HG03066 (cell line): ENCODE measurements around the gene CCDC71.
A peak's percentile ranks its signal among the peaks of the same experiment; 100 is the strongest.

Source experiments
- ATAC-seq: cut with Tn5 transposase; IDR thresholded peaks from one replicate; pipeline ENCODE4 v1.9.1; 2021; ENCODE audit warnings: low read depth; ENCODE audit not compliant: unreplicated experiment

Gene CCDC71

DNA sequence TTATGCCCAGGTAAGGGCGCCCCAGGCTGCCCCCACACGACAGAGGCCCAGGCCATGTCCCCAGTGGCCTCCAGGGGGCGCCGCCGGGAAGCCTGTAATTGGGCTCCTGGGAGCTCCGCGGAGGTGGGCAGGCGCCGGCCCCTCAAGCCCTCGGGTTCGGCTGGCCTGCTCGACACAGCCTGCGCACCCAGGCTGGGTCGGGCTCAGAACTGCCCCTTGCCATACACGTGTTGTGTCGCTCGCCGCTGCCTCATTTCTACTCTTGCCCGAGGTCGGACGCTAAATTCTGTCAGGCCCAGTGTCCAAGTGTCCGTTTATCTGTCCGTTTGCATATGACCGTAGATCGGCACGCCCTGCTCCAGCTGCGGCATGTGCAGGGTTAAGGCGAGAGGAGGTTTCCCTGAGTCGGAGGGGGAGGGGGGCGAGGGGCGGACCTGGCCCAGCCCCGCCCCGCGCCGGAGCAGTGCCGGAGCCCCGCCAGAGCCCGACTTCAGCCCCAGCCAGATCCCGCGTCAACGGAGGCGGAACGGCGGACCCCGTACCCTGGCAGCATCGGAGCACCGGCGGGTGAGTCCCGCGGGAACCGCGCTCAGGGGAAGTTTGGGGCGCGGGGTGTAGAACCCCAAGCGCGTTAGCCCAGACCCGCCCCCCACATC, 5.1 kb upstream of the CCDC71 start, which contains the start of gene KLHDC8B:
Gene KLHDC8B (plus strand): TSS at position 480 of the 656 bp plus-strand sequence. CDS start 1,172 bp downstream, outside the sequence.
- ATAC-seq, result peak; percentile 63

DNA sequence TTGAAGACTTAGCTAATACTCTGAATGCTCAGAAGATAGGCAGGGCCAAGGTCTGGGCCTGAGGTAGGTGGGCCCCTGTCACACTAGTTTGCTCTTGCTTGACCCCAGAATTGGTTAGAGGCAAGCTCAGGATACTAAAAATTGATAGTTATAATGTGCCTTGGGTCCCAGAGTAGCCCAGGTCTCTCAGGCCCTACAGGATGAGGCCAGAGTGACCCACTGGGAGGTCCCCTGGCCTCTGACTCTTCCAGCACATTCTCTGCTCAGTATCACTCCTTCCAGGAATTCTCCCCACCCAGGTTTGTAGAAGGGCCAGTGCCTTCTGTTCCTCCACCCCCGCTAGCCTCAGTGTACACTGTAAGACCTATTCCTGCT, 4.6 kb upstream of the CCDC71 start:
- no peak for ATAC-seq

DNA sequence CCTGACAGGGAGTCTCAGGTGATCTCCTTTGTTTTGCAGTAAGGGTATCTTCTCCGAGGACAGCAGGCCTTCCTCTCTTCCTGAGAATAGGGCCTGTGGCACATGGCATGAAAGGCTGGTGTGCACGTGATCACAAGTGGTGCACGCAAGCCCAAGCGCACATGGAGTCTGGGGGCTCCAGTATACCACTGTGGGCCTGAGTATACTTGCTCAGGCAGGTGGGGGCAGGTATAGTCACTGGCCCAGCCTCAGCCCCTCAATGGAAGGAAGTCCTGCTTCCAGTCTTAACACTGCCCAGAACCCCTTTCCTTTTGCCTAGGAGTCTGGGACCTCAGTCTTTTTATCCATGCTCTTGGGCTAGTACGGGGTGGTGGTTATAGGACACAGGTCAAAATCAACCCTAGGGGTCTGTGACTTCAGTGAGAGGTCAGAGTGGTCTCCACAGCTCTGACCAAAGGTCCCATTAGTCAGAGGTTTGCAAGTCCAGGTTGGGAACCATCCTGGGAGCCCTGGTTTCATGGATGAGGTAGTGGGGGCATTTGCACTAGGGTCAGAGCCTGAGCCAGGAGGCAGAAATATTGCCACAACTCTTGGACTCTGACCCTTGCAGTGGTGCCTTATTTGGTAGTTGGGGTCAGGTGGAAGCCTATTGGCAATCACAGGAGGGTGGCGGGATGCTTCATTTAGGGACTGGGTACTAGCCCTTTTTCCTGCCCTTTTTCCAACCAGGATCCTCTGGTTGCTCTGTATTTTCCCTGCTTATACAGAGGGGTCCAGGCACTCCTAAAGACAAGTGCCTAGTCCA, 823 bp upstream of the CCDC71 start:
- ATAC-seq, result no peak

DNA sequence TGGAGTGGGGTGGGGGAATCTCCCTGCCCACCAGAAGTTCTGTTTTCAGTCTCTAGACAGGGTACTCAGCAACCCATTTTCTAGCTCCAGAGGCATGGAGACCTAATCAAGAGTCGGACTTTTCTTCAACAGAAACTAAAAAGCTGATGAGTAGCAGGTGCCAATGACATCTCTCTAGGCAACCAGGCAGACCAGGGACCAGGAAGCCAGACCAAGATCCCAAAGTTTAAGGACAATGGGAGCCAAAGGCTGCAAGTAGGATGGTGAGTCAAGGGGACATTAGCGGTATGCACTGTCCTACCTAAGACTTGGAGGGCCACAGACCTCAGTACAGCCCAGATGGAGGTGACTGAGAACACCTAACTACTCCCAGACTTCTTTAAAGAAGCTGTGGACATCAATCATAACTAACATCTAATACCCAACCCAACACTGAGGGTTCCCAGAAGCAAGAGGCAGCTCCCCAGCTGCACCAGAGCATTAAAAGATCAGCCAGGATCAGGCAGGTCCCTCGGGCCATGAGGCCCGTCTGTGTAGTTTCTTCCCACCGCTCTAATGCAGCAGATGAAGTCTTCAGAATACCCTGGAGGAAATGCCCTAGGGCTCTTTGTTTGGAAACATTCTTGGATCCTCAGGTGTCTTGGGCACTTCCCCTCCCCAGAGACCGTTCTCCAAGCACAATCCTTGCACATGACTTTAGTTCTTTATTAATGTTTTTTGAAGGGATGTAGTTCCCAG, 979 bp downstream of the CCDC71 start:
- ATAC-seq, result no peak

DNA sequence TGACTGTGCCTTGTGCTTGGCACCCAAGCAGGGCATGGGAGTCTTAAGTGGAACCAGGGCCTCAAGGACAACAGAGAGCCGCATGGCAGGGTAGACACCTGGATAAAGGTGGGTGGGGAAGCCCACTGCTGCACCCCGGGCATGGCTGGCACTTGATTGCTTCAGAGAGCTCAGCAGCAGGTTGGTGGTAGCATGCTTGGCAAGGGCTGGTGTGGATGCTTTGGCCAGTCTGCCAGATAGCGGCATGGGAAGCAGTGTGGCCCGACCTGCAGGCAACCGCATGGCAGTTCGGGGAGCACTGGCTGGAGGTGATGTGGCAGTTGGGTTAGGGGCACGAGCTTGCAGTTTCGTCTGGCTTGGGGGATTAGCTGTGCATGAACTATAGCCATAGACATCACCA, 2.5 kb downstream of the CCDC71 start:
- no peak for ATAC-seq

DNA sequence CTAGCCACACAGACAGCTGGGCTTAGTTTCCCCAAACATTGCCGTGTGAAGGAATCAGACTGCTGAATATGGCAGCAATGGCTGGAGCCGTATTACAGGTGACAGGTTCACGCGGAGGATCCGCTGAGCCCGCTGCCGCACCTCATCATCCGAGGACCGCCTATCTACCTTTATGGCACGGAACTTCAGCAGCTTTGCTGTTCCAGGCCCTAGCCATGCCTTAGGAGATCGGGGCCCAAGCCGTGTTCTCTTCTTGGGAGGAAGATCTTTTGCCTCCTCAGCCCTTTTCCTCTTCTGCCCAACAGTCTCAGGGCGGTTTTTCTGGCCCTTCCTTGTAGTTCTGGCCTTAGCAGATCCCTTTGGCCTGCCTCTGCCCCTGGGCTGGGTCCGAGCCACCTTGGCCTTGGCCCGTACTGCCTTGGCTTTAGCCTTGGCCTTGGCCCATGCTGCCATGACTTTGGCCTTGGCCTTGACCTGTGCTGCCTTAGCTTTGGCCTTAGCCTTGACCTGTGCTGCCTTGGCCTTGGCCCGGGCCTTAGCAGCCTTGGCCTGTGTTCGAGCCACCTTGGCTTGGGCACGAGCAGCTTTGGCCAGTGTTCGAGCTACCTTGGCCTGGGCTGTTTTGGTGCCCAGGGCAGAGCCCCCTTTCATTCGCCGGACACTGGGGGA, 3.2 kb downstream of the CCDC71 start:
- no peak for ATAC-seq

DNA sequence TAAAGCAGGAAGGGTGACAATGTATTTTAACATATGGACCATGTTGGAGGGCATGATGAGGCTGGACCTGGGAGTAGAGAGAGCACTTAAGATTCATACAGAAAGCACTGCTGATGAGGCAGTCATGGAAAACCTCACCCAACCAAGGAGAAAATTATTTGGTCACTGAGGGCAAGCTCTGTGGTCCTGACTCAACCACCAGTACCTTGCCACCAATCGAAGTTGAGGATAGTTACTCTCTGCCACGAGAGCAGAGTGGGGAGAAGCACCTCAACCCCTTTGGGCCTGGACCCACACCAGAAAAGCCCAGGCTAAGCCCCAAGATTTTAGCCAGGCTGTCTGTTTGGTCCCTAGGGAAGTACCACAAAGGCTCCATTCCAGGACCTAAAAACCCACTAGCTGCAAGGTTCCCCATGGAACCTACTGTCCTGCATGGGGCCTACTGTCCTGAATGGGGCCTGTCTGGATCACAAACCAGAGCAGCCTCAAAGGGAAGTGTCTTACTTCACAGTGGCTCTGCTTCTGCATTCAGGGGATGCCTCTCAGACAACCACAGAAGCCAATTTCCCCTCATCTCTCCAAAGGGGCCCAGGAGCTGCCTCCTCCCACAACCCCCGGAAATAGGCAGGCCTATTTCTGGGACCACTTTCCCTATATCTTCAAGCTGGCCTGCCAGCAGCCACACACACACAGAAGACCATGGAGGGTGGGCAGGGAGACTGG, 4.2 kb downstream of the CCDC71 start:
- no peak for ATAC-seq

DNA sequence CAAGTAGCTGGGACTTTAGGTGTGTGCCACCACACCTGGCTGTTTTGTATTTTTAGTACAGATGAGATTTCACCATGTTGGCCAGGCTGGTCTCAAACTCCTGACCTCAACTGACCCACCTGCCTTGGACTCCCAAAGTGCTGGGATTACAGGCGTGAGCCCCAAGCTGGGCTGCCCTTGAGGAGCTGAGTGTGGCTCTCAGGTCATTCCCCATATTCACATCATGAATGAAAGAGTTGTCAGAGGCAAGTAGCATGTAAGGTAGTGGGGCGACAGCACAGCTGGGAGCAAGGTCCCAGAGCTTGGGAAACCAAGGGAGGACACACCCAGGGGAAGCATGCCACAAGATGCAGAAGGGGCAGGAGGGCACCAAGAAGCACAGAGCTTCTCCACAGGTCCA, 4.9 kb downstream of the CCDC71 start:
- no peak for ATAC-seq

DNA sequence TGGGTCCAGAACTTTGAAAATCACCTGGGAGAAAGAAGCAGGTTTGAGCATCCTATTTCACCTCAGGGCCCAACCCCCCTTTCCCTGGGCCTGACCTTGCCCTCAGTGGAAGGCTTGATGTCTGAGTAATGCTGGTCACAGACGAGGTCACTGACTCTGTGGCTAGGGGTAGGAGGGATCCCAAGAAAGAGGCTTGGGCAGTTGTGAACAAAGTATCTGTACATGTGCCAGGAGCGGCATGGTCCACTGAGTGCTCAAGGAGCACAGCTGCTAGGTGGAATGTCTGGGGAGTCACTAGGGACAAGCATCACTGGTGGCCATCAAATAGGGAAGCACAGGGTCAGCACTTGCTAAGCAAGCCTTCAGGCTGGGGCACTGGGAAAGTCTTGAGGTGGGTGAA, 7.3 kb downstream of the CCDC71 start:
- no peak for ATAC-seq

DNA sequence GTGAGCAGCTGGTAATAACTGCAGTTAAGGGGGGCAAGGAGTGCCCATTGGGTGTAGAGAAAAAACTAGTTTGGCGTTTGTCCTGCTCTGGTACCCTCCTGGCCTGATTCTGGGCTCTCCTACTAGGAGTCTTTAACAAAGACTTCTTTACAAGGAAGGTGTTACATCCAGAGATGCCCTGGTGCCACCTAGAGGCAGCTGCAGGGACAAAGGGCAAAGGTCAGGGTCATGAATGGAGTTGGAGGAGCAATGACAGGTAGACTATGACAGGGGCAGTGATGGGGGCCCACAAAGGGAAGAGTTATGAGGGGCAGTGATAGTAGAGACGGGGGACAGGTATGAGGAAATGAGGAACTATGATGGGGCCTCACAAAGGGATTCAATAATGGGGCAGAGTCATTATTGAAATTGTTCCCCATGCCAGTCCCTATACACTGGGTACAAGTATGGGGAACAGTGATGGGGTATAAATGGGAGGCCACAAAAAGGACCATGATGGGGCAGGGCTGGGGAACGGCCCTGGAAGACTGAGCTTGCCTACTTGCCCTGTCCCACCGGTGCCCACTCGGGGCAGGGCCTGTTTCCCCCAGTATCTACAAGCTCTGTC, 7.9 kb downstream of the CCDC71 start:
- ATAC-seq, result no peak

DNA sequence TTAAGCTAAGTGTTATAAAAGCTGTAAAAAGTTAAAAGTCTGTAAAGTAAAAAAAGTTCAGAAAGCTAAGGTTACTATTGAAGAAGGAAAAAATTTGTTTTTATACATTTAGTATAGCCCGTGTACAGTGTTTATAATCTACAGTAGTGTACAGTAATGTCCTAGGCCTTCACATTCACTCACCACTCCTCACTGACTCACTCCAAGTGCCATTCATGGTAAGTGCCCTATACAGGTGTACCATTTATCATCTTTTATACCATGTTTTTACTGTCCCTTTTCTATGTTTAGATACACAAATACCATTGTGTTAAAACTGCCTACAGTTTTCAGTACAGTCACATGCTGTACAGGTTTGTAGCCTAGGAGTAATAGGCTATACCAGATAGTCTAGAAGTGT, 8.8 kb downstream of the CCDC71 start:
- no peak for ATAC-seq

DNA sequence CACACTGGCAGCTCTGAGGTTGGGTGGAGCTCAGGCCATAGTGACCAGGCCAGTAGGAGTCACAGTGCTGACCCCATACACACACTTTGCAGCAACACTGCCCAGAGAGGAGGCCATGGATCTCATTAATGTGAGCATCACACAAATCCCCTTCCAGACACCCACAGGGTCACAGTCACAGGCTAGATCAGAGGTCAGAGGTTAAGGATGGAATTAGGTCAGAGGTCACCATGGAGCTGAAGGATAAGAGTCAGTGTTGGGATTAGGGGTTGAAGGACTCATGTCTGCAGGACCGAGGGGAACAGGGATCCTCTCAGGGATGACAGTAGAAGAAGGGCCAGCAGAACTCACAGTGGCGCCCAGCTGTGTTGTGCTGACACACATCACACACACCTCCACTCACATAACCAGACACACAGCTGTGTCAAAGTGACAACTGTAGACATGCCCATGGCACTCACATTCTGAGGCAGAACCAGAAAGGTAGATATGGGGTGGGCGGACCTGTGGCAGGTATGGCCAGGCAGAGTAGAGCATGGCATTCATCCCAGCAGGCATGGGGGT, 12.7 kb downstream of the CCDC71 start:
- ATAC-seq, result no peak

DNA sequence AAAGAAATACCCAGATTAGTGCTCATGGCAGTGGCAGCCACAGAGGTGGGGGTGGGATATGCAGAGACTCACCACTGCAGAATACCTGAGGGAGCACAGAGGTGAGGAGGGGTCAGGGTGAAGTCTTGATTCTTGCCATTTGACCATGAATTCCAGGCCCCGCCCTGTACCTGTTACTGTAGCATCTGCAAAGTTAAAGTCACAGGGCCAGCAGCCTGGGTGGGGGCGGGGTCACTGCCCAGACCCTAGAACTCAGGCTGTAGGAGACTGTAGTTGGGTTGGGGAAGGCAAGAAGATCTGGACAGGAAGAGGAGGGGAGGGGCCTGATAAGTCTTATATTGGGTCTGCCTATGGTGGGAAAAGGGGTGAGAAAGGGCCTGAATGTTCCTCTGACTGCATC, 14.5 kb downstream of the CCDC71 start:
- no peak for ATAC-seq

DNA sequence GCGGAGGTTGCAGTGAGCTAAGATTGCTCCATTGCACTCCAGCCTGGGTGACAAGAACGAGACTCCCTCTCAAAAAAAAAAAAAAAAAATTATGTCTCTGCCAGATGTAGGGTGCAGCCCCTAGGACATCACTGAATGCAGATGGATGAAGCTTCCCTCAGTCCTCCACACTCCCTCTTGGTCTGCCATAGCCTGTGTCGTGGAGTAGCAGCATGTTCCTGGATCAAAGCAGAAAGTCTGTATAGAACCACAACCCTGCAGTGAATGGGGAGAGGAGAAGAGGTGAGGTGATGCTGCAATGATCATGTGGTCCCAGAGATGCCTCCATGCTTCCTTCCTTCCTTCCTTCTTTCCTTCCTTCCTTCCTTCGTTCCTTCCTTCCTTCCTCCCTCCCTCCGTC, 18.0 kb downstream of the CCDC71 start:
- no peak for ATAC-seq

DNA sequence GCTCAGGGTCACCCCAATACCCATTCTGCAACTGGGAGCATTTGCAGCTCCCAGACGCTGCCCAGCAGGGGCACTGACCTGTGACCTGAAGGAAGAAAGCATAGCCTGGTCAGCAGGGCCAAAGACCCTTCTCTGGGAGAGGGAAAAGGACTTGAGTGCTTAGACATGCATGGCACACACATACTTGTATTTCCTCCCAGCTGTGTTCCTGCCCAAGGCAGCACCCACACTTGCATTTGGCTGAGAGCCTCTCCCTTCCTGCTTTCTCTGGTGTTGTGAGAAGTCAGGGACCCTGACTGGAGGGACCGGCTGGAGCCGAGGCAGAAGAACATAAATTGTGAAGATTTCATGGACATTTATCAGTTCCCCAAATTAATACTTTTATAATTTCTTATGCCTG, 26.1 kb downstream of the CCDC71 start:
- no peak for ATAC-seq

DNA sequence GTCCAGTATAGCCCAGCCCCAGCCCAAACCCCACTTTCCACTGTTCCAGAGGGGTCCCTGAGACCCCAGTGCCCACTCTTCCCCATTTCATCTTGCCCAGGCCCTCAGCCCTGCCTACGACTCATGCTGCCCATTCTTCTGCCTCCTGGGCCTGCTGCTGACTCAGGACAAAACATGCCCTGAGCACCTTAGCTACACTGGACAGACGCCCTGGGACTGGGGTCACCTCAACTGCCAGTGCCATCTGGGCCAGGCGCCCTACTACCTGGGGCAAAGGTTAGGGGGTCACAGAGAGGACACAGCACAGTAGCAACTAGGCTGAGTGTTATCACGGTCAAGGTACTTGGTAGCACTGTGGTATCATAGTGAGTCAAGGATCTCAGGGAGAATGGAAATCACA, 30.6 kb downstream of the CCDC71 start:
- no peak for ATAC-seq

DNA sequence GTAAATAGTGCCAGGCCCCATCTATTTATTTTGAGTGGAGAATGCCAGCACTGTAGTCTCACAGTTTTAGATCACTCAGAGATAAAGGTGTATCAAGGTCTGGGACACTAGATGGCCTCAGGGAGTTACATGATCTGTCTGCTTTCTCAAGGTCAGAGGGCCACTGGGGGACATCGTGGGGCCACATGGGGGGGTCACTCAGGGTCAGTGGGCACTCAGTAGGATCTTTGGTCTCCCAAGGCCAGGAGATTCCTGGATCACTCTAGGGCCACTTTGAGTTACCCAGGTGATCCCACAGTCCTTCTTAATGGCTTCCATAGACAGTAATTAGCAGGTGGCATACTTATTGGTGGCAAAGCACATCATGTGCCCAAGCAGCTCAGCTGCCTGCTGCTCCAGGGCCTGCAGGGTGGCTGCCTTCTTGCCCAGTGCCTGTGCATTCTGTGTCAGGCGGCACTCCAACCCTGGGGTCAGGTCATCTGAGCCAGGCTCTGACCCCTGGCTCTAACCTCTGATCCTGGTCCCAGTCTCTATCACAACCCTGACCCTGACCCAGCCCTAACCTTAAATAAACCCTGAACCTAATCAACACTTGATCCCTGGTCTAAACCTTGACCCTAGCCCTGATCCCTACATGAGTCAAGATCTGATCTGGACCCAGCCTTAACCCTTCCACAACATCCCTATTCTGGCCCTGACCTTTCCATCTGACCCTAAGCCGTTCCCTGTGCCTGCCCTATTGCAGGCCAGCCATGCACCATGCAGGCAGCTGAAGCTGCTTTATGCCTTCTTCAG, 31.5 kb downstream of the CCDC71 start:
- ATAC-seq, result no peak

DNA sequence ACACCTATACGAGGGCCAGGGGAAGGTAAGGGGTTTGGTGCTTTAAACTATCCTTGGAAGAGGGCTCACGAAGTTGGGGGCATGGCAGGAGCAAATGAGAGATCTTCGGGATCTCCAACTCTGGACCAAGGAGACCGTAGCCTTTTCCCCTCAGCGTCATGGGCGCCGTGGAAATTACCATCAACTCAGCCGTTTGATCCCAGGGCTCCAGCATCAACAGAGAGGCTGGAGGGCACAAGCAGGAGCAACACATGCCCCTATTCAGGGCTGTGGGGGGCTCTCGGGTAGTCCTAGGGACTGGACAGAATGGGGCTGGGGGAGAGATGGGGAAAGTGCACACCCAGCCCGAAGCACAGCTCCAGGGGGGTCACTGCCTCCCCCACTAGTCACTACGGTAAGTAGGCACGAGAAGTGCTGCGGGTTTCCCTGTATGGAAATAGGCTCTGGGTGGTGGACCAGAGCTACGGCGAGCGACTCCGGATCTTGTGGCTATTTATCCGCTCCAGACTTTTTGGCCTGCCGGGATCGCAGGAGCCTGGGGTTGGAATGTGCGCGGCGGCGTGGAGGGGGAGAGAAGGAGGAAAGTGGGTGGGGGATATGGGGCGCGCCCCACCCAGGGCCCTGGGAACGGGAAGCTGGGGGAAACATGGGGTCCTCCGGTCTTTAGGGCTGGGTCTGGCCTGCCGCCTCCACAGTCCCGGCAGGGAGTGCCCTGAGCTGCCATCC, 32.7 kb downstream of the CCDC71 start:
- no peak for ATAC-seq
